Esophagus mucosa (tissue), 1 donor: Measurements from ENCODE around the gene LYPD1. TPM values are rescaled to one million over a fixed set of nuclear protein-coding genes. Genes with fewer than 3 reads are reported as not detected.

Experiments used
- ATAC-seq: fragments of 200-7000 bp; cut with Tn5 transposase; one replicate; pipeline ENCODE4 v1.9.1; 2020
- total RNA-seq: library from RNA; stranded (reverse); gene quantifications from one replicate; pipeline ENCODE4 v1.2.4, GENCODE V29; 2023
- donor health status: DM: yes; HTN: yes; CAD: no.

Gene LYPD1
- total RNA-seq, 1 donor from 2014 or later, result 1.6 TPM

GRCh38 chr2:132632000-132632649 lies 37.9 kb downstream of the LYPD1 start:
- ATAC-seq, result no peak

GRCh38 chr2:132627536-132627935 lies 42.5 kb downstream of the LYPD1 start:
- ATAC-seq, result no peak

GRCh38 chr2:132623096-132623839 lies 46.7 kb downstream of the LYPD1 start:
- no peak for ATAC-seq

- peak; percentile 63 for ATAC-seq
These were observed 48.7 kb downstream of the LYPD1 start for GRCh38 chr2:132621131-132621875.

GRCh38 chr2:132620115-132620514 lies 49.9 kb downstream of the LYPD1 start:
- no peak for ATAC-seq

GRCh38 chr2:132618734-132619133 lies 51.3 kb downstream of the LYPD1 start:
- no peak for ATAC-seq

GRCh38 chr2:132617989-132618388 lies 52.0 kb downstream of the LYPD1 start:
- no peak for ATAC-seq

- ATAC-seq, result no peak
These were observed 54.5 kb downstream of the LYPD1 start for GRCh38 chr2:132615329-132616085.

GRCh38 chr2:132611719-132612118 lies 58.3 kb downstream of the LYPD1 start:
- no peak for ATAC-seq

- no peak for ATAC-seq
These were observed 60.7 kb downstream of the LYPD1 start for GRCh38 chr2:132609101-132609890.

GRCh38 chr2:132608311-132608710 lies 61.7 kb downstream of the LYPD1 start:
- no peak for ATAC-seq

- ATAC-seq, result no peak
These were observed 62.4 kb downstream of the LYPD1 start for GRCh38 chr2:132607426-132608090.

GRCh38 chr2:132606649-132607048 lies 63.4 kb downstream of the LYPD1 start:
- no peak for ATAC-seq

GRCh38 chr2:132605236-132606180 lies 64.5 kb downstream of the LYPD1 start:
- ATAC-seq, result no peak

- no peak for ATAC-seq
These were observed 65.4 kb downstream of the LYPD1 start for GRCh38 chr2:132604561-132604960.

- ATAC-seq, result no peak
These were observed 70.4 kb downstream of the LYPD1 start for GRCh38 chr2:132599556-132599955.

GRCh38 chr2:132598536-132598935 lies 71.5 kb downstream of the LYPD1 start:
- ATAC-seq, result no peak

GRCh38 chr2:132597831-132598230 lies 72.2 kb downstream of the LYPD1 start:
- no peak for ATAC-seq

GRCh38 chr2:132597166-132597565 lies 72.8 kb downstream of the LYPD1 start:
- ATAC-seq, result no peak

- no peak for ATAC-seq
These were observed 74.3 kb downstream of the LYPD1 start for GRCh38 chr2:132595693-132596092.
